CD4-positive, alpha-beta memory T cell (primary cell): ENCODE results near the gene SORL1. TPM values are rescaled to one million over a fixed set of nuclear protein-coding genes. Genes with fewer than 3 reads are reported as not detected.

ENCODE experiments used
- CTCF ChIA-PET: fragments of 350-600 bp; sonication (Branson Sonifier 250); formaldehyde crosslinking; loops from one replicate; lab custom pipeline; 2021; ENCODE audit warnings: inconsistent platforms; ENCODE audit not compliant: partially characterized antibody; lab: Charles Lee
- POLR2A ChIA-PET: fragments of 350-600 bp; sonication (Branson Sonifier 250); formaldehyde crosslinking; loops from one replicate; lab custom pipeline; 2021; ENCODE audit not compliant: partially characterized antibody; lab: Charles Lee
- DNase-seq, 5 donors: peaks; one replicate each; pipeline versions ENCODE4 v3.0.0 to v3.0.0-alpha.2; 2020 to 2022; ENCODE audit warnings: mixed read lengths in 1 of 5
- H3K27ac ChIP-seq: one replicate; pipeline ENCODE4 v1.7.0; 2013; ENCODE audit warnings: low read depth, low read length
- H3K27me3 ChIP-seq: 2 replicates; pipeline ENCODE4 v1.7.0; 2013; ENCODE audit warnings: mild to moderate bottlenecking, low read length, moderate library complexity; ENCODE audit not compliant: insufficient read depth
- H3K36me3 ChIP-seq: 2 replicates; pipeline ENCODE4 v1.7.0; 2013; ENCODE audit warnings: mild to moderate bottlenecking, low read length, moderate library complexity; ENCODE audit not compliant: insufficient read depth
- H3K4me1 ChIP-seq: 2 replicates; pipeline ENCODE4 v1.7.0; 2013; ENCODE audit warnings: mild to moderate bottlenecking, low read length, moderate library complexity; ENCODE audit not compliant: insufficient read depth
- H3K4me3 ChIP-seq, 2 donors: one replicate each; pipeline ENCODE4 v1.7.0; 2013; ENCODE audit warnings: low read length in 2 of 2, mild to moderate bottlenecking in 1 of 2
- H3K9me3 ChIP-seq, 2 donors: one replicate each; pipeline ENCODE4 v1.7.0; 2013; ENCODE audit warnings: low read length in 2 of 2, control low read depth in 1 of 2; ENCODE audit not compliant: control insufficient read depth in 1 of 2
- H3K27ac Mint-ChIP-seq, 7 donors: one replicate each; pipeline ENCODE4 v1.8.0; 2020 to 2021; ENCODE audit warnings: mixed read lengths in 7 of 7, mild to moderate bottlenecking in 6 of 7, inconsistent platforms in 3 of 7, moderate library complexity in 3 of 7
- H3K27me3 Mint-ChIP-seq, 2 donors: one replicate each; pipeline ENCODE4 v1.8.0; 2020 to 2021; ENCODE audit warnings: mixed read lengths in 2 of 2
- H3K36me3 Mint-ChIP-seq, 2 donors: one replicate each; pipeline ENCODE4 v1.8.0; 2020 to 2021; ENCODE audit warnings: mixed read lengths in 2 of 2, inconsistent platforms in 1 of 2, mild to moderate bottlenecking in 1 of 2
- H3K4me1 Mint-ChIP-seq, 4 donors: one replicate each; pipeline ENCODE4 v1.8.0; 2020 to 2021; ENCODE audit warnings: mixed read lengths in 4 of 4, mild to moderate bottlenecking in 1 of 4
- H3K4me3 Mint-ChIP-seq, 8 donors: one replicate each; pipeline ENCODE4 v1.8.0; 2020 to 2021; ENCODE audit warnings: mixed read lengths in 8 of 8, mild to moderate bottlenecking in 7 of 8, moderate library complexity in 6 of 8, inconsistent platforms in 3 of 8
- H3K9me3 Mint-ChIP-seq, 8 donors: one replicate each; pipeline ENCODE4 v1.8.0; 2020 to 2021; ENCODE audit warnings: mixed read lengths in 8 of 8, mild to moderate bottlenecking in 5 of 8, inconsistent platforms in 3 of 8, moderate library complexity in 1 of 8
- intact Hi-C: fragments of 100-400 bp; cut with micrococcal nuclease; formaldehyde crosslinking; loops from one replicate; pipeline ENCODE4 v1.15.1; 2023
- polyA plus RNA-seq, 2 donors: library from polyadenylated mRNA; unstranded; fragments of 300-500 nt; fragmentation: Illumina TruSeq; gene quantifications; one replicate each; pipeline ENCODE4 v1.2.3, GENCODE V29; 2021
- total RNA-seq, 2 experiments: library from RNA; stranded (reverse); gene quantifications; one replicate each; pipeline ENCODE4 v1.2.3, GENCODE V29; 2021

Gene SORL1
- total and polyA plus RNA-seq, 4 experiments from 2014 or later: 159 to 660 (median 446) TPM

- no peaks in the 10 kb centered on the region for H3K9me3 ChIP-seq
- no peak overlapping the region for H3K4me3 ChIP-seq
- no peak overlapping the region for H3K4me3 Mint-ChIP-seq
- CTCF ChIA-PET: no interaction called here
- H3K36me3 Mint-ChIP-seq: peaks cover 70 to 83% of the 10 kb centered on the region in 2 donors
- peaks cover 8 to 19% (median 18%) of the 10 kb centered on the region in 4 donors for H3K4me1 Mint-ChIP-seq
- no peak for DNase-seq
- no peaks in the 10 kb centered on the region for H3K4me1 ChIP-seq
- no peak overlapping the region for H3K27ac ChIP-seq
- POLR2A ChIA-PET: no interaction called here
- no peaks in the 10 kb centered on the region for H3K9me3 Mint-ChIP-seq
- H3K27me3 Mint-ChIP-seq: no peaks in the 10 kb centered on the region
- intact Hi-C loops: no loop called here
- H3K36me3 ChIP-seq: peaks cover 78% of the 10 kb centered on the region
- no peaks in the 10 kb centered on the region for H3K27me3 ChIP-seq
- H3K27ac Mint-ChIP-seq: peak overlapping the region in 4 of 7 donors; percentile 0 to 75 (median 26)
These were observed 101.3 kb downstream of the SORL1 start for GRCh38 chr11:121553389-121553788.

DNA sequence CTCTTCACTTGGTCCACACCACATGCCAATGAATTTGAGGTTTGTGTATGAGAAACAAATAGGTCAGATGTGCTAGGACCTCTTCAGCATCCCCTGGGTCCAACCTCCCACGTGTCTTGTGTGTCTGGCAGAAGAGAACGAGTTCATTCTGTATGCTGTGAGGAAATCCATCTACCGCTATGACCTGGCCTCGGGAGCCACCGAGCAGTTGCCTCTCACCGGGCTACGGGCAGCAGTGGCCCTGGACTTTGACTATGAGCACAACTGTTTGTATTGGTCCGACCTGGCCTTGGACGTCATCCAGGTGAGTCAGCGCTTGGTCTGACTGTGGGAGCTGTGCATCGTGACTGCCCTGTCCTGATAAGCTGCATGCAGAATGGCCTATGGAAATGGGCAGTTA, 101.7 kb downstream of the SORL1 start:
- Mint-ChIP-seq H3K36me3 (peaks cover 74 to 84% of the 10 kb centered on the region in 2 donors), H3K4me1 (peaks cover 8 to 23% (median 17%) of the 10 kb centered on the region in 4 donors), H3K27ac (peak overlapping the region in 5 of 7 donors; percentile 0 to 48 (median 12)), H3K4me3 (no peak overlapping the region), H3K27me3 (no peaks in the 10 kb centered on the region), H3K9me3 (no peaks in the 10 kb centered on the region)
- Histone ChIP-seq H3K27me3 (no peaks in the 10 kb centered on the region), H3K4me1 (no peaks in the 10 kb centered on the region), H3K27ac (no peak overlapping the region), H3K36me3 (peaks cover 82% of the 10 kb centered on the region), H3K4me3 (no peak overlapping the region), H3K9me3 (no peaks in the 10 kb centered on the region)
- ChIA-PET CTCF (no interaction called here), POLR2A (interaction anchor here (1.0 kb wide), 1 partner anchor 39 kb away, joined by 3 read pairs; no protein-coding TSS in a partner anchor)
- DNase-seq: no peak
- intact Hi-C loops: no loop called here

DNA sequence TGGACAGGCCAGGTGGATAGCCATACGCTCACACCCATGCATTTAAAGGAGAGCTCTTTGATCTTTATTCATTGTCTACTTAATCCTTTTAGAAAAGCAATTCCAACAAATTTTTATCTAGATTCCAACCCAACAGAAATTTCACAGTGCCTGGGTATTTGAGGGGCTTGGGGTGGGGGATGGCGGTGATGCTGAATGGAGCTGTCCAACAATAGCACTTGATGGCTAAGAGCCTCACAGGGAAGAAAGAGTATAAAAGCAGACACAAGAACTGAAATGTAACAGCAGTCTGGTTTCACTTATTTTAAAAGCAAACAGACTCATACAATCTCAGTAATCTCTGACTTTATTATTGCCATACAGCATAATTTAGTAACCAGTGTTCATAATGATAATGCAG, 102.4 kb downstream of the SORL1 start:
- no peak for DNase-seq
- Histone ChIP-seq H3K4me1 (no peaks in the 10 kb centered on the region), H3K36me3 (peaks cover 89% of the 10 kb centered on the region), H3K9me3 (no peaks in the 10 kb centered on the region), H3K27ac (no peak overlapping the region), H3K4me3 (no peak overlapping the region), H3K27me3 (no peaks in the 10 kb centered on the region)
- ChIA-PET POLR2A (interaction anchor here (1.0 kb wide), 1 partner anchor 40 kb away, joined by 3 read pairs; no protein-coding TSS in a partner anchor), CTCF (no interaction called here)
- Mint-ChIP-seq H3K27ac (peak overlapping the region in 5 of 7 donors; percentile 20 to 53 (median 29)), H3K9me3 (no peaks in the 10 kb centered on the region), H3K27me3 (no peaks in the 10 kb centered on the region), H3K4me3 (no peak overlapping the region), H3K36me3 (peaks cover 80 to 90% of the 10 kb centered on the region in 2 donors), H3K4me1 (peaks cover 12 to 30% (median 19%) of the 10 kb centered on the region in 4 donors)
- intact Hi-C loops: no loop called here

DNA sequence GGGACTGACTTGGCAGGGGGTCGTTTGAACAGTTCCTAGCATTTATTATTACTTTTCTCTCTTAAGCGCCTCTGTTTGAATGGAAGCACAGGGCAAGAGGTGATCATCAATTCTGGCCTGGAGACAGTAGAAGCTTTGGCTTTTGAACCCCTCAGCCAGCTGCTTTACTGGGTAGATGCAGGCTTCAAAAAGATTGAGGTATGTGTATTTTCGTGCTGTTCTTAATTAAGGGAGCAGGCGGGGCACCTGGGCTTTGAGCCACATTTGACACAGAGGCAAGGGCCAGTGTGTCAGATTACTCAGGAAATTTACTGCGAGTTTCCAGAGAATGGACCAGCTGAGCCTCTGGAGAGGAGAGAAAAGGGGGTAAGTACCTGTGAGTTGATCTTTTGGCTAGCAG, 103.0 kb downstream of the SORL1 start:
- DNase-seq: no peak
- Mint-ChIP-seq H3K36me3 (peaks cover 81 to 91% of the 10 kb centered on the region in 2 donors), H3K27me3 (no peaks in the 10 kb centered on the region), H3K4me1 (peaks cover 12 to 35% (median 19%) of the 10 kb centered on the region in 4 donors), H3K4me3 (no peak overlapping the region), H3K27ac (peak overlapping the region in 2 of 7 donors; percentile 21 to 50), H3K9me3 (no peaks in the 10 kb centered on the region)
- Histone ChIP-seq H3K4me1 (no peaks in the 10 kb centered on the region), H3K27me3 (no peaks in the 10 kb centered on the region), H3K36me3 (peaks cover 91% of the 10 kb centered on the region), H3K27ac (no peak overlapping the region), H3K9me3 (no peaks in the 10 kb centered on the region), H3K4me3 (no peak overlapping the region)
- POLR2A ChIA-PET: no interaction called here
- intact Hi-C loops: no loop called here
- CTCF ChIA-PET: interaction anchor here (1.0 kb wide), 1 partner anchor 235 kb away, joined by 3 read pairs; no protein-coding TSS in a partner anchor

- Histone ChIP-seq H3K36me3 (peaks cover 91% of the 10 kb centered on the region), H3K4me3 (no peak overlapping the region), H3K27me3 (no peaks in the 10 kb centered on the region), H3K4me1 (no peaks in the 10 kb centered on the region), H3K27ac (no peak overlapping the region), H3K9me3 (no peaks in the 10 kb centered on the region)
- H3K36me3 Mint-ChIP-seq: peaks cover 76 to 94% of the 10 kb centered on the region in 2 donors
- peaks cover 15 to 50% (median 18%) of the 10 kb centered on the region in 4 donors for H3K4me1 Mint-ChIP-seq
- intact Hi-C loops: no loop called here
- H3K27ac Mint-ChIP-seq: peak overlapping the region in 4 of 7 donors; percentile 49 to 89 (median 72)
- DNase-seq: no peak
- no peaks in the 10 kb centered on the region for H3K27me3 Mint-ChIP-seq
- POLR2A ChIA-PET: interaction anchor here (1.1 to 1.5 kb wide), 2 partner anchors 50 to 106 kb away, joined by 3 to 4 read pairs; no protein-coding TSS in a partner anchor
- CTCF ChIA-PET: interaction anchor here (1.3 kb wide), 1 partner anchor 10 kb away, joined by 5 read pairs; no protein-coding TSS in a partner anchor
- no peak overlapping the region for H3K4me3 Mint-ChIP-seq
- H3K9me3 Mint-ChIP-seq: no peaks in the 10 kb centered on the region
These were observed 104.8 kb downstream of the SORL1 start for GRCh38 chr11:121556937-121557336.

- H3K4me3 Mint-ChIP-seq: no peak overlapping the region
These were observed 105.2 kb downstream of the SORL1 start for GRCh38 chr11:121557348-121557747.

GRCh38 chr11:121559606-121560200, 107.6 kb downstream of the SORL1 start:
- H3K9me3 Mint-ChIP-seq: no peaks in the 10 kb centered on the region
- H3K27ac Mint-ChIP-seq: peak overlapping the region in 5 of 7 donors; percentile 16 to 69 (median 58)
- peaks cover 19 to 66% (median 29%) of the 10 kb centered on the region in 4 donors for H3K4me1 Mint-ChIP-seq
- H3K27me3 ChIP-seq: no peaks in the 10 kb centered on the region
- no peak overlapping the region for H3K4me3 ChIP-seq
- no peak for DNase-seq
- H3K36me3 ChIP-seq: peaks cover 83% of the 10 kb centered on the region
- peaks cover 62 to 89% of the 10 kb centered on the region in 2 donors for H3K36me3 Mint-ChIP-seq
- H3K4me1 ChIP-seq: no peaks in the 10 kb centered on the region
- no peak overlapping the region for H3K27ac ChIP-seq
- CTCF ChIA-PET: no interaction called here
- H3K27me3 Mint-ChIP-seq: no peaks in the 10 kb centered on the region
- H3K4me3 Mint-ChIP-seq: no peak overlapping the region
- intact Hi-C loops: no loop called here
- POLR2A ChIA-PET: no interaction called here
- H3K9me3 ChIP-seq: no peaks in the 10 kb centered on the region

More at GRCh38 chr11:121557348-121557747, 105.2 kb downstream of the SORL1 start:
- H3K4me3 ChIP-seq: no peak overlapping the region
- Mint-ChIP-seq H3K36me3 (peaks cover 76 to 94% of the 10 kb centered on the region in 2 donors), H3K27me3 (no peaks in the 10 kb centered on the region), H3K4me1 (peaks cover 18 to 54% (median 20%) of the 10 kb centered on the region in 4 donors), H3K27ac (peak overlapping the region in 5 of 7 donors; percentile 37 to 89 (median 57)), H3K9me3 (no peaks in the 10 kb centered on the region)
- H3K27ac ChIP-seq: no peak overlapping the region
- peaks cover 91% of the 10 kb centered on the region for H3K36me3 ChIP-seq
- no peak for DNase-seq
- ChIA-PET POLR2A (interaction anchor here (1.1 to 1.5 kb wide), 2 partner anchors 50 to 107 kb away, joined by 3 to 4 read pairs; no protein-coding TSS in a partner anchor), CTCF (interaction anchor here (1.3 kb wide), 1 partner anchor 10 kb away, joined by 5 read pairs; no protein-coding TSS in a partner anchor)
- H3K9me3 ChIP-seq: no peaks in the 10 kb centered on the region
- no peaks in the 10 kb centered on the region for H3K27me3 ChIP-seq
- no peaks in the 10 kb centered on the region for H3K4me1 ChIP-seq
- intact Hi-C loops: no loop called here
